Liver (tissue), 3 donors: Measurements from ENCODE around the gene ACVR1C.

ENCODE experiments used
- CTCF ChIP-seq: fragments of 150-350 bp; IDR thresholded peaks from 2 replicates; pipeline ENCODE4 v1.5.1; 2017; ENCODE audit warnings: improper control_type of control experiment, low read depth, low read length; ENCODE audit not compliant: missing input control
- JUND ChIP-seq, 2 donors: IDR thresholded peaks; 2 replicates each; pipeline ENCODE4 v1.6.1; 2016; ENCODE audit warnings: antibody characterized with exemption in 2 of 2
- MAX ChIP-seq: IDR thresholded peaks from 2 replicates; pipeline ENCODE4 v1.6.1; 2016; ENCODE audit warnings: antibody characterized with exemption
- REST ChIP-seq: IDR thresholded peaks from 2 replicates; pipeline ENCODE4 v1.6.1; 2016; ENCODE audit warnings: antibody characterized with exemption, mild to moderate bottlenecking
- YY1 ChIP-seq: IDR thresholded peaks from 2 replicates; pipeline ENCODE4 v1.6.1; 2016; ENCODE audit warnings: antibody characterized with exemption, mild to moderate bottlenecking
- donor health status: healthy.
- donor health status: healthy.

GRCh38 chr2:157488877-157489276 is 139.8 kb downstream of the ACVR1C start:
- TF ChIP-seq CTCF = no peak
- peak; percentile 49 for TF ChIP-seq MAX
- no peak for TF ChIP-seq REST
- peak; percentile 40 for TF ChIP-seq YY1
- peak; percentile 40 to 57 for TF ChIP-seq JUND (IDR thresholded peaks at IDR 0.05)
